Measurements from ENCODE around the gene SOX9.
"Not testable (repeated sequence)": the region's sequence is repeated elsewhere in the genome, so short reads cannot be mapped to it uniquely, and the experiment has no call there.

Gene SOX9

GRCh38 chr17:72126575-72127486, 6.0 kb downstream of the SOX9 start:
- DNase-seq (ENCODE audit: low read depth in 2 of 2), result no peak

GRCh38 chr17:72128039-72128438, 7.2 kb downstream of the SOX9 start:
- DNase-seq (ENCODE audit: low read depth in 2 of 2), result no peak

GRCh38 chr17:72134608-72135394, 14.0 kb downstream of the SOX9 start:
- no peak for DNase-seq (ENCODE audit: low read depth in 2 of 2)

GRCh38 chr17:72135546-72136325, 14.9 kb downstream of the SOX9 start:
- no peak for DNase-seq (ENCODE audit: low read depth in 2 of 2)

GRCh38 chr17:72136692-72137091, 15.9 kb downstream of the SOX9 start:
- DNase-seq (ENCODE audit: low read depth in 2 of 2), result no peak

GRCh38 chr17:72137161-72137560, 16.3 kb downstream of the SOX9 start:
- no peak for DNase-seq (ENCODE audit: low read depth in 2 of 2)

- DNase-seq (ENCODE audit: low read depth in 2 of 2), result no peak
Measured at GRCh38 chr17:72139212-72139611, 18.4 kb downstream of the SOX9 start.

- DNase-seq (ENCODE audit: low read depth in 2 of 2), result no peak
Measured at GRCh38 chr17:72141336-72141735, 20.5 kb downstream of the SOX9 start.

GRCh38 chr17:72142097-72142496, 21.3 kb downstream of the SOX9 start:
- not testable (repeated sequence) for DNase-seq (ENCODE audit: low read depth in 2 of 2)

- no peak for DNase-seq (ENCODE audit: low read depth in 2 of 2)
Measured at GRCh38 chr17:72142614-72143013, 21.8 kb downstream of the SOX9 start.

GRCh38 chr17:72143245-72143644, 22.4 kb downstream of the SOX9 start:
- no peak for DNase-seq (ENCODE audit: low read depth in 2 of 2)

GRCh38 chr17:72144101-72144500, 23.3 kb downstream of the SOX9 start:
- no peak for DNase-seq (ENCODE audit: low read depth in 2 of 2)

- no peak for DNase-seq (ENCODE audit: low read depth in 2 of 2)
Measured at GRCh38 chr17:72145562-72145961, 24.7 kb downstream of the SOX9 start.

- no peak for DNase-seq (ENCODE audit: low read depth in 2 of 2)
Measured at GRCh38 chr17:72145962-72146361, 25.1 kb downstream of the SOX9 start.

GRCh38 chr17:72146371-72146770, 25.6 kb downstream of the SOX9 start:
- DNase-seq (ENCODE audit: low read depth in 2 of 2), result no peak

- DNase-seq (ENCODE audit: low read depth in 2 of 2), result no peak
Measured at GRCh38 chr17:72150632-72151460, 30.0 kb downstream of the SOX9 start.

- DNase-seq (ENCODE audit: low read depth in 2 of 2), result no peak
Measured at GRCh38 chr17:72151565-72152386, 31.0 kb downstream of the SOX9 start.

GRCh38 chr17:72152387-72152929, 31.6 kb downstream of the SOX9 start:
- DNase-seq (ENCODE audit: low read depth in 2 of 2), result no peak

- DNase-seq (ENCODE audit: low read depth in 2 of 2), result no peak
Measured at GRCh38 chr17:72158895-72159885, 38.4 kb downstream of the SOX9 start.

Data from stimulated activated CD8-positive, alpha-beta memory T cell treated with anti-CD3 and anti-CD28 coated beads, Interleukin-7, amount 100 ng/mL, for 1 hour (primary cell).